GM21529 (cell line): ENCODE data around the gene ABCD3.

Source experiments
- ATAC-seq: cut with Tn5 transposase; IDR thresholded peaks from one replicate; pipeline ENCODE4 v1.9.1; 2021; ENCODE audit not compliant: unreplicated experiment

ABCD3 gene

DNA sequence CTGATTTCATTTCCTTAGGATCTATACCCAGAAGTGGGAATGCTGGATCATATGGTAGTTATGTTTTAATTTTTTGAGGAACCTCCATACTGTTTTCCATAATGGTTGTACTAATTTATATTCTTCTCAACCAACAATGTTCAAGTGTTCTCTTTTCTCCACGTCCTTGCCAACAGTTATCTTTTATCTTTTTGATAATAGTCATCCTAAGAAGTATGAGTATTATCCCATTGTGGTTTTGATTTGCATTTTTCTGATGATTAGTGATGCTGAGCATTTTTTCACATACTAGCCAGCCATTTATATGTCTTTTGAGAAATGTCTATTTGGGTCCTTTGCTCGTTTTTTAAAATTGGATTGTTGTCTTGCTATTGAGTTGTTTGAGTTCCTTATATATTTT is 38.5 kb downstream of the ABCD3 start:
- ATAC-seq, result no peak

DNA sequence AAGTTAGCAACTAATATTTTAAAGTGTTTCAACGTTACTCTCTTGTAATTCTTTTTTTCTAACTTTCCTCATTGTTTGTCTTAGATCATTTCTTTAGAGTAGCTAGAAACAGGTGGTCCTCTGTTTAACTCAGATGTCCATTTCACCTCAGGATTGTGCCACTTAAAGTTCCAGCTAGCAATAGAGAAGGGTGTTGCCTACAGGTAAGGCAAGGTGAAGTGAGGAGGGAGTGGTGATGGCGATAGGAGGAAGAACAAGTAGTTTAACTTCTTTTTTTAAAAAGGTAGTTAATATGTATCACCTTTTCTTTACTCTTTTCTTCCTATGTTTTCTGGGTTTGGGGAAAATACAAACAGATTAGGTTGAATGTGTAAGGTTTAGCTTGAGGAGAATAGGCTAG is 44.4 kb downstream of the ABCD3 start:
- ATAC-seq, result no peak

DNA sequence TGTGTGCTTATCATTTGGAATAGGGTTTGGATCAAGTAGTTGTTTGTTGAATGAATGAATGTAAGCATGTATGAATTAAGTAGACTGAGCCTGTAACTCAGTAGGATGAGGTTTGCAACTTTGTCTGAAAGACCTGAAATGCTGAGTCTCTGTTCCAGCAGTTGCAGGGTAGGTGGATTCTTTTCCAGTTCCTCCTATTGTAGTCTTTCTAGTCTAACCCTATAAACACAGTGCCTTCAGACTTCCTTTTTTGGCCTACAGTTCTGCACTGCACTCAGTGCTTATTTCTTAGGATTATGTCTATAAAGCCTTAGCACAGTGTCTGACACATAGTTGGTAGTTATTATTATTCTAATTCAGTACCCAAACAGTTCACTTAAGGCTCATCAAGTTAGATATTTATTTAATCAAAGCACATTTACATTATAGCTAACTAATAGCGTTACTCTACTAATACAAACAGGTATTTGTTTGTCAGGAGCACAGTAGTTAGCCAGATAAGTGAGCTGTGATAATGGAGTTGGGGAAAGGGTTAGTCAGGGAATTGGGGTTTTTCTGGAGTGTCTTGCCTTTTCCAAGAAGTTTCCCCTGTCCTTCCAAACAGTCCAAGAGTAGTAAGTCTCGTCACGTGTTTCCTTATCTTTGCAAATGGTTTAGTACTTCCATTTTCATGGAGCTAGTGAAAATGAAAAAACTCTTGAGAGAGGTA is 45.0 kb downstream of the ABCD3 start:
- ATAC-seq, result no peak

DNA sequence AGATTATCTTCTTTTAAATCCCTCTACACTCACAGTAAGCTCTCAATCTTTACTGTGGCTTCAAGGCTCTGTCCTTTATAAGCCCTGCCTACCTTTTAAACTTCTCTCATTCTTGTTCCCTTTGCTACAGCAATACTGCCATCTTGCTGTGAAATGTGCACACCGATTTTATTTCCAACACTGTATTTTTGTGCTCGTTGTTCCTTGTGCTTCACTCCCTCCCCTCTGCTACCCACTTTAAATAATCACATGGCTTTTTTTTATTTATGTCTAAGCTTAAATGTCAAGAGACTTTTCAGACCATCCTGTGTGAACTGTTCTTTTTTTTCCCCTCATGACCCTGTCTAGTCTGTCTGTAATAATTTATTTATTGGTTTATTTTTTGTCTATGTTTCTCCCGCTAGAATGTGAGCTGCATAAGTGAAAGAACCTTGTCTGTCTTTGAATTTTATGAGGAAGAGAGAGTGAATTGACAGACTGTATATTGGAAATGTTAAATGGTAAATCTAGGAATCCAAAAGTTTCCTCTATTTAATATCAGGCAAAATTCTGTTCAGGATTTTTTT is 45.7 kb downstream of the ABCD3 start:
- ATAC-seq, result no peak

DNA sequence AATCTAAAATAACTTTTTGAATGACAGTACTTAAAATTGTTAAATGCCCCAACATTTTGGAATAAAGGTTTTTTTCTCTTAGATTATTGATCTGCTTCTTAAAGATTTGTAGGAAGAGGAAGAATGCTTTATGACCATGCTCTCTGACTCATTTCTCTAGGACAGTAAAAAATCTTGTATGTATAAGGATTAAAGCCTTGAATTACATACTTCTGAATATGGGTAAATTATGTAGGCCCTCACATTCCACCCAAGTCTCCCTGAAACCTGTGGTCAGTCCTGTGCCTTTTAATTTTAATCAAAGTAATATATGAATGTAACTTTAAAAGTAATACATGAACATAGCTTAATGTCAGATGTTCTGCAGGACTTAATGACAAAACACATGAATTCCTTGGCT is 50.5 kb downstream of the ABCD3 start:
- ATAC-seq, result no peak

DNA sequence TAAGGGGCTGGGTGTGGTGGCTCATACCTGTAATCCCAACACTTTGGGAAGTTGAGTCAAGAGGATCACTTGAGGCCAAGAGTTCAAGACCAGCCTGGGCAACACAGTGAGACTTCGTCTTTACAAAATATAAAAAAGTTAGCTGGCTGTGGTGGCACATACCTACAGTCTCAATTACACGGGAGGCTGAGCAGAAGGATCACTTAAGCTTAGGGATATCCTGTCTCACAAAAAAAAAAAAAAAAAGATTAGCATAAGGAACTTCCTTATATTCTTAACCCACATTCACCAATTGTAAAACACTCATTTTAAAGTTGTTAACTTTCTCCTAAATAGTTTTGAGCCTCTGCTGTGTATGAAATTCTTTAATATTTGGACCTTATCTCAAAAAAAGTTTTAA is 53.1 kb downstream of the ABCD3 start:
- no peak for ATAC-seq

DNA sequence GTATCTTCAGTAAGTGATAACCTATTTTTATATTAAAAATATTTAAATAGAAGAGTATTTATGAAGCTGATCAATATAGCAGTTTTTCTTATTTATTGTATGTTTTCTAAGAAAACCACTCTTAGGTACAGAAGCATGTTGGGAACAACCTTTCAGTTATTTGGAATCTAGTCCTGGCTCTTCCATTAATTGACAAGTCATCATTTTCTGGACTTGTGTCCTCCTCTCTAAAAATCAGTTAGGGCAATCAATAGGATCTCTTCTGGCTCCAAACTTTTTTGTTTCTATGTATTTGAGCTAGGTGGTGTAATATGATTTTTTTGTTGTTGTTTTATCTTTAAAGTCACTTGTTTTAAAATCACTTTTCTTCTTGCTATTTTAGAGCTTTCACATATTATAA is 57.0 kb downstream of the ABCD3 start:
- no peak for ATAC-seq

DNA sequence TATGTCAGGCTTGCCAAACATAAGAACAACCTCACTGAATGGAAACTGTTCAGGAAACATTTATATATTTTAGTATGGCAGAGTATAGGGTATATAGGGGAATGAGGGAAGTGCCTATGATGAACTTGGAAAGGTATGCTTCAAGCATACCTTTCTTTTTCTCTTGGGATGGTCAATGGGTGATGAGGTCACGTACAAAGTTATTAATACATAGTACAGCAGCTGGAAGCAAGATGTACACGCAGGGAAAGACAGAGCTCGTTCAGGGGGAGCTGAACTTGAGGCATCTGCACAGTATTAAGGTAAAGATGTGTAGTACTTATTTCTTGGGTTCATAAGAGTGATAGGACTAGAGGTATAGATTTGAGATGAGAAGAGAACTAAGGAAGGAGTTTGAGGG is 61.5 kb downstream of the ABCD3 start:
- no peak for ATAC-seq

DNA sequence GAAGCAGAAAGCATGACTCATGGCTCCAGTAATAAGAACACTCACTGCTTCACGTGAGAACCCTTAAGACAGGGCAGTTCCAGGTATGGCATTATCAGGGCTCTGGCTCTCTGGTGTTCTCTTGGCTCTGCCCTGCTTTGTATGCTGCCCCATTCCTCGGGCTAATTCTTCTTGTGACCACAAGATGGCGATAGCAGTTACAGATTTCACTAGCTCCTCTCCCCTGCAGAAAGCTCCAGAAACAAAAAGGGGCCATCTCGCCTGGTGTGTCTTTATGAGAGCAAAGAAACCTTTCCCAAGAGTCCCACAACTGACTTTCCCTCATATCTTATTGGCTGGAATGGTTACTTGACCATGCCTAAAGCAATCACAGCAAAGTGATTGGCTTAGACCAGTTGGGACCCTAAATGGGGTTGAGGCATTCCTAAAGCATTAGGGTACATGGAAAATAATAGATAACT is 63.3 kb downstream of the ABCD3 start:
- ATAC-seq, result peak; percentile 95

DNA sequence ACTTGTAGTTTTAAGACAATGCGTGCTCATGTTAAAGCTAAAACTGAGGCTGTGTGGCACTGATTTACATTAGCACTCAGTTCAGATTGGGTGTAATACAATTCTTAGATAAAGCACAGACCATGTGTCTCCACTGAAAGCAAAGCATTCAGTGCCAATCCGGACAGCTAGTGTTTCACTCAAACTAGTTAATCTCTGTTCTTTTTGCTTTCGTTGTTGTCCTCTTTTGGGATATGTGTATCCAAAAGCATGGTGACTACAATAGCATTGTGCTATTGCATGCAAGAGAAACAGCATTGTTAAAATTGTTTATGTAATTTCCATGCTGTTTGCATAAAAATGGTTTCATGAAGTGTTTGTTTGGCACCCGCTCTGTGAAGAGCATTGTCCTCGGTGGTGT is 68.8 kb downstream of the ABCD3 start:
- ATAC-seq, result no peak

DNA sequence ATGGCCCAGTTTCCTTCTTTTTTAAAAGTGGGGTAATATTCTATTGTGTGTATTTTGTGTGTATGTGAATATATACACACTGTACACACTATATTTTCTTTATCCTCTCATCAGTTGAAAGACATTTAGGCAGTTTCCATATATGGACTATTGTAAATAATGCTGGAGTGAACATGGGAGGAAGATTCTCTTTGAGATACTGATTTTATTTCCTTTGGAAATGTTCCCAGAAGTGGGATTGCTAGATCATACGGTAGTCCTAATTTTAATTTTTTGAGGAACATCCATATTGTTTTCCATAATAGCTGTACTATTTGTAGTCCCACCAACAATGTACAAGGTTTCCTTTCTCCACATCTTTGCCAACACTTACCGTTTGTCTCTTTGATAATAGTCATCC is 72.4 kb downstream of the ABCD3 start:
- no peak for ATAC-seq

DNA sequence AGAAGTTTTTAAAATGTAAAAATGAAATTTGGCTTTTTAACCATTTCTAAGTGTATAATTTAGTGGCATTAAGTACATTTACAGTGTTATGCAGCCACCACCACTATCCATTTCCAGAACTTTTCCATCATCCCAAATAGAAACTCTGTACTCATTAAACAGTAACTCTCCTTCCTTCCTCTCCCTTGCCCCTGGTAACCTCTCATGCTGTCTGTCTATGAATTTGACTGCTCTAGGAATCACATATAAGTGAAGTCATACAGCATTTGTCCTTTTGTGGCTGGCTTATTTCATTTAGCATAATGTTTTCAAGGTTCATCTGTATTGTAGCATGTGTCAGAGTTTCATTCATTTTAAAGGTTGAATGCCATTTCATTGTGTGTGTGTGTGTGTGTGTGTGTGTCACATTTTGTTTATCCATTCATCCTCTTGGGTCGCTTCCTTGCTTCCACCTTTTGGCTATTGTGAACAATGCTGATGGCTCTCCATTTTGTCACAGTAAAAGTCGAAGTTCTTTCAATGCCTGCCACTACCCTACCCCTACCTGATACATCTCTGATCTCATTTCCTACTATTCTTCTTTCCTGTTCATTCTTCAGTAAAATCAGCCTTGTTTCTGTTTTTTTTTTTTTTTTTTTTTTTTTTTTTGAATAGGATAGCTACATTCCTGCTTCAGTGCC is 78.0 kb downstream of the ABCD3 start:
- no peak for ATAC-seq

DNA sequence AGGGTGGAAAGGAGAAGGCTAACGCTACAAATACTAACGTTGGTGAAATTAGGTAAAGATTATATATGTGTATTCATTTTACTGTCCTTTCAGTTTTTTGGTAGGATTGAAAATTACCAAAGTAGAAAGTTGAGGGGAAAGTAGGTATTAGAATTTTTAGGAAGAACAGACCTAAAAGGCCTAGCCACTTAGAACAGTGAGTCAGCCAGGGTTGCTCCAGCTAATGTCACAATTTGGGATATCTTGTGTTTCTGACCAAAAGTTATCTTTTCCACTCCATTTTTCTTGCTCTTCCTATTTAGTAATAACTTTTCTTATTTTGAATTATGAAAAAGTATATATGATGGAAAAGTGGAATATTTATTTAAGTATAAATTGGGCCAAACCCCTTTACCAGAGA is 83.2 kb downstream of the ABCD3 start:
- ATAC-seq, result no peak

DNA sequence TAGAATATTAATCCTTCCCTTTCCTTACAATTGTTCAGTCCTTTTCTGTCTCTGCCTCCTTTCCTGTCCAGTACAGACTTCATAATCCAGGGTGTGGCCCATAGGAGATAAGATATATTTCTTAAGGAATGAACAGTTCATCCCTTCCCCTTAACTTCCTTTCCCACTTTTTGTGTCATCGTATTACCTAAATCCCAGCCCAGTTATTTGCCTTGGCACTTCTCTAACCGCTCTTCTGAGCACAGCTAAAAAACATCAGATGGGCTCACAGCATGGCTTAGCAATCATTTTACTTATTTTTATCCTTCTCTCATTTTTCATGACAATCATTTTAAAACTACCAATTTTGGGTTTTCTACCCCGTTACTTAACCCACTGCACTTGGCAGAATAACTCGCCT is 83.7 kb downstream of the ABCD3 start:
- ATAC-seq, result no peak

DNA sequence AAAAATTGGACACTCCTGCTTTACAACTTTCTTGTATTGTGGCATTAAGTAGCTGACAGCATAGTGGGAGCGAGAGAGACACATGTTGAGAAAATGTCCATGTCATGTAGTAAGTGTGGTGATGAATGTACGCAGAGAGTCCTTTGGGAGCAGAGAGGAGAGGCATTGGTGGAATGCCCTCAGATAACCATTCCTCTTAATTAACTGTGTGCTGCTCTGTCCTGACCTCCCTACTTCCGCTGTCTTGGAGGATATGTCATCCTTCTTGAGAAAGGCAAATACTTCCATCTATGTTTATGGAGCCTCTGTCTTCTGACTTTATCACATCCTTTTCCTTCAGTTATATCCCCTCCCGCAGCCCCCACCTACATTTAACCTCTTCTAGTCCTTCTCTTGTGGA is 85.0 kb downstream of the ABCD3 start:
- ATAC-seq, result no peak

DNA sequence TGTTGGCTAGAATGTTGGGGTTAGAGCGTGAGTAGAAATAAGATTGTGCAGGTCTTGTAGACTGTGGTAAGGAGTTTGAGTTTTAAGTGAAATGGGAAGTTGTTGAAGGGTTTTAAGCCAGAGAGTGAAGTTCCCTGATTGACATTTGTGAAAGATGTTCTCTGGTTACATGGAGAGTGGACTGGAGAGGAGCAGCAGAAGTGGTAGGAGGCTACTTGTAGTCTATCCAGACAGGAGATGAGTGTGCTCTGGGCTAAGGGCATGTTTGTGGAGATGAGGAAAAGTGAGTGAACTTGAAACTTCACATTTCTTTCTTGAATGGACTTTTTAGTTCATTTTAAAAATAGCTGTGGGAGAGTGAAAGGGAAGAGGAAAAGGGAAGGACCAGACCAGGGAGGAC is 86.4 kb downstream of the ABCD3 start:
- no peak for ATAC-seq

DNA sequence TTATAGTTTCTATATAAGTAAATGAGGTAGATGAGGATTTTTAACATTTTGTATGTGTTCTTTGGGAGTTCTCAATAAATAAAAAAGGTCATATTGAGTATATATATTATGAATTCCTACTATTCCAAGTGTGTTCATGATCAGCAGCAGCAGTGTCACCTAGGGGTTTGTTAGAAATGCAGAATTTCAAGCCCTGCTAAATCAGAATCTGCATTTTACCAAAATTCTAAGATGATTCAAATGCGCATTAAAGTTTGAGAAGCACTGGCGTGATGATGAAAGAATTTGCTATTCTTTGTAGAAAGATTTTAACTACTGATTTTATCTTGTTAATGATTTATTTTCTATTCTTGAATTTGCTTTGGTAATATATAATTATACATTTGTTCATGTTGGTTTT is 94.6 kb downstream of the ABCD3 start:
- ATAC-seq, result no peak

DNA sequence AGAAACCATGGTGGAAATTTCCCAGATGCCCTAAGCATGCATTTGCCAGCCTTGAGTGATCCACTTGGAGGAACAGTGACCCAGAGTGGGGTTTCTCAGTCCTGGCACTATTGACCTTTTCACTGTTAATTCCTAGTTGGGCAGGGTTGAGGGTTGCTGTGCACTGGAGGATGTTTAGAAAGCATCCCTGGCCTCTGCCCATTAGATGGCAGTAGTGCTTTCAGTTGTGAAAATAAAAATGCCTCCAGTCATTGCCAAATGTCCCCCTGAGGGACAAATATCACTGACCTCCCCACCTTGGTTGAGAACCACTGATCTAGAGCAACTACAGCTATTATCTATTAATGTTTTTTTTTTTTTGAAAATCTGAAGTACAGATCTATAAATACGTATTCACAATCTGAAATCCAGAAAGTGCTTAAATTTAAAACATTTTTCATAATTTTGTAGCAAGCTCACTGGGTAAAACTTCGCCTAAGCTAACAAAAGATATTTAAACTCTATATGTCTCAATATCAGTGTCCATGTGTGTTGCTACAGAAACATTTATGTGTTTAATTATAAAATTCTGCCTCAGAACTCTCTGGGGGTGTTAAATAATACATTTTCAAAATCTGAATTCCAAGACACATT is 96.0 kb downstream of the ABCD3 start:
- ATAC-seq, result no peak

DNA sequence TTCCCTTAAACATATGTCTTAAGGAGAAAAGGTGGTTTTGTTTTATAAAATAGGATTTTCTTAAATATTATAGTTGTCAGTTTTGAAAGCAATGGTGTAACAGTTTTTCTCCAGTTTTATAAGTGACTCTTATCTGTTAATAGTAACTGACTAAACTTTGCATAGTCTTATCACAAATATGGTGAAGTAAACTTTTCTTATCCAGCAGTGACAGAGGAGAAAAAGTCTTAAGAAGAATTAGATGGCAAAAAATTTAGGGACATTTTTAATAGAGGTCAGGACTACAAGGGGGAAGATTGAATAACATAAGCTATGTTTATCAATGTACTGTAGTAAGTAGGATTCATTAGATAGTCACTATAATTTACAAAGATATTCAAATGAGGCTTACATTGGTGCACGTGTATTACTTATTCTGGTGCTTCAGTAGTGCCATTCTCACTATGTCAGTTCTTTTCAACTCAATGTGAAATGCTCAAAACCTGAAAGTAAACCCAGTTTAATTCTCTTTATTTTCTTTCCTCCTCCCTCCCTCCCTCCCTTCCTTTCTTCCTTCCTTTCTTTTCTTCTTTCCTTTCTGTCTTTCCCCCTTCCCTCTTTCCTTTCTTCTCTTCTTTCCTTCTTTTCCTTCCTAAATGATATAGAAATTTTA is 97.2 kb downstream of the ABCD3 start:
- ATAC-seq, result no peak

DNA sequence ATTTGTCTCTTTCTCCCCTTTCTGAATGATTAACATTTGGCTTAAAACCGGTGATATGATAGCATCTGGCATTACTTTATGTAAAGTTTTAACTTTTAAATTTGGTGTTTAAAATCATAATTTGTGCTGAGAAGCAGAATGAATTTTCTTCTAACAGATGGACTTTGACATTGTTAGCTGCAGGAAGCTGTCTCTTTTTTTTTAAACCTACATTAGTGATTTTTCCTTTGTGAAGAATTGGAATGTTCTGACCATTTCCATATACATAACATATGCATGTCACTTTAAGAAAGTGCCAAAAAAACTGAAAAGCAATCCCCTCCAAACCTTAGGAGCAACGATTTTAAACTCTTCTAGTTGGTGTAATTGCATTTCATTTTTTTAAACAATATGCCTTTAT is 101.2 kb downstream of the ABCD3 start:
- ATAC-seq, result no peak

DNA sequence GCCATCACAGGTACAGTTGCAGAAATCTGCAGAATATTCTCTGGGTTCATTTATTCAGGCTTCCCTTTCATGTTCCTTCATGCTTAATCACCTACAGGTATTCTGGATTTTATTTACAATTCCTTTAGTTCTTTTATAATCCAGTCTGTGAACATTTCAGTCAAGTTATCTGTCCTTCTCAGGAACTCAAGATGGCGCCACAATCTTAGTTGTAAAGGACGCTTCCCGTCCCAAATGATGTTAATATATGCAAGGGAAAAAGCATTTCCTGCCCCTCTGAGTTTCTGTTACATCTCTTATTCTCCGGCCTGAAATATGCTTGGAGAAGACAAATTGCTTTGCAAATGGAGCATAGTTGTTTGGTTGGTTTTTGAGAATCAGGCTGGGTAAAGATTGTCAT is 104.1 kb downstream of the ABCD3 start:
- ATAC-seq, result no peak

DNA sequence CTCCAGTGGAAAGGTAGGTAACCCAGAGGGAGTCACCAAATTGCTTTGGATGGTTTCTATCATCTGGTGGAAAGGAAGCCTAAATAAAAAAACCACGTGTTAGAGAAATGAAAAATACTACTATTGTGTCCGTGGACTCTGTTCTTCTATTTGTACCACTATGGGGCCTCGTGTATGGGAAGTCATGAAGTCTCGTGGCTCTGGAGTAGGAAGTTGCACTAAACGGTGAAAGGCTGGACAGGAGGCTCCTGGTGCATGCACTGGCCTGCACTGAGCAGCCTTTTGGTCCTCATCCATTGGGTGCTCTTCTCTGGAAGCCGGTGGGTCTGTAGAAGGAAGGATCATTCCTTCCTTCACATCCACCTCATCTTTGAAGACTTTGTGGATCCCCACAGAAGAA is 106.3 kb downstream of the ABCD3 start:
- ATAC-seq, result no peak
